Measurements from ENCODE around the gene GCAT.
A peak's percentile ranks its signal among the peaks of the same experiment; 100 is the strongest.

The GCAT gene

GRCh38 chr22:37763012-37763411, 44.7 kb upstream of the GCAT start:
- no peak for TF ChIP-seq CTCF (IDR thresholded peaks at IDR 0.05)
- no peak overlapping the region for H3K27ac Mint-ChIP-seq
- peaks cover 39% of the 10 kb centered on the region for H3K36me3 Mint-ChIP-seq (ENCODE audit: low read depth)
- H3K9me3 Mint-ChIP-seq = no peaks in the 10 kb centered on the region
- no peak overlapping the region for H3K4me3 Mint-ChIP-seq
- peaks cover 16% of the 10 kb centered on the region for H3K4me1 Mint-ChIP-seq
- no peak for DNase-seq
- H3K27me3 Mint-ChIP-seq (ENCODE audit: low read depth, poor library complexity) = no peaks in the 10 kb centered on the region

GRCh38 chr22:37763652-37764051, 44.1 kb upstream of the GCAT start:
- H3K4me1 Mint-ChIP-seq = peaks cover 16% of the 10 kb centered on the region
- no peak for TF ChIP-seq CTCF (IDR thresholded peaks at IDR 0.05)
- no peaks in the 10 kb centered on the region for H3K27me3 Mint-ChIP-seq (ENCODE audit: low read depth, poor library complexity)

GRCh38 chr22:37764622-37765021, 43.1 kb upstream of the GCAT start:
- DNase-seq = no peak
- Mint-ChIP-seq H3K27me3 (ENCODE audit: low read depth, poor library complexity) (no peaks in the 10 kb centered on the region), H3K36me3 (ENCODE audit: low read depth) (peaks cover 38% of the 10 kb centered on the region), H3K27ac (peak overlapping the region; percentile 88), H3K9me3 (no peaks in the 10 kb centered on the region), H3K4me1 (peaks cover 16% of the 10 kb centered on the region), H3K4me3 (no peak overlapping the region)
- no peak for TF ChIP-seq CTCF (IDR thresholded peaks at IDR 0.05)

More at GRCh38 chr22:37763652-37764051, 44.1 kb upstream of the GCAT start:
- no peak overlapping the region for H3K4me3 Mint-ChIP-seq
- peak overlapping the region; percentile 9 for H3K27ac Mint-ChIP-seq
- peaks cover 37% of the 10 kb centered on the region for H3K36me3 Mint-ChIP-seq (ENCODE audit: low read depth)
- no peaks in the 10 kb centered on the region for H3K9me3 Mint-ChIP-seq
- DNase-seq = no peak

- Mint-ChIP-seq H3K9me3 (no peaks in the 10 kb centered on the region), H3K27me3 (ENCODE audit: low read depth, poor library complexity) (no peaks in the 10 kb centered on the region), H3K36me3 (ENCODE audit: low read depth) (peaks cover 32% of the 10 kb centered on the region), H3K4me3 (no peak overlapping the region), H3K4me1 (peaks cover 8% of the 10 kb centered on the region), H3K27ac (no peak overlapping the region)
- no peak for TF ChIP-seq CTCF (IDR thresholded peaks at IDR 0.05)
- no peak for DNase-seq
These were observed 42.2 kb upstream of the GCAT start for GRCh38 chr22:37765498-37765897.

GRCh38 chr22:37765953-37766576, 41.7 kb upstream of the GCAT start:
- no peak for TF ChIP-seq CTCF (IDR thresholded peaks at IDR 0.05)
- H3K4me1 Mint-ChIP-seq = peaks cover 5% of the 10 kb centered on the region
- no peak for DNase-seq
- H3K27me3 Mint-ChIP-seq (ENCODE audit: low read depth, poor library complexity) = no peaks in the 10 kb centered on the region
- no peak overlapping the region for H3K27ac Mint-ChIP-seq
- peaks cover 33% of the 10 kb centered on the region for H3K36me3 Mint-ChIP-seq (ENCODE audit: low read depth)
- no peaks in the 10 kb centered on the region for H3K9me3 Mint-ChIP-seq
- H3K4me3 Mint-ChIP-seq = no peak overlapping the region

GRCh38 chr22:37768273-37768672, 39.5 kb upstream of the GCAT start:
- no peaks in the 10 kb centered on the region for H3K9me3 Mint-ChIP-seq

More at GRCh38 chr22:37768273-37768672, 39.5 kb upstream of the GCAT start:
- DNase-seq = no peak
- no peak overlapping the region for H3K27ac Mint-ChIP-seq
- peak; percentile 22 for TF ChIP-seq CTCF (IDR thresholded peaks at IDR 0.05)
- H3K4me1 Mint-ChIP-seq = no peaks in the 10 kb centered on the region
- peaks cover 40% of the 10 kb centered on the region for H3K36me3 Mint-ChIP-seq (ENCODE audit: low read depth)
- no peak overlapping the region for H3K4me3 Mint-ChIP-seq
- H3K27me3 Mint-ChIP-seq (ENCODE audit: low read depth, poor library complexity) = no peaks in the 10 kb centered on the region
